GM18873 (cell line): ENCODE results near the gene PIGP.
"Not testable (repeated sequence)": the region's sequence is repeated elsewhere in the genome, so short reads cannot be mapped to it uniquely, and the experiment has no call there.

Experiments
- ATAC-seq: cut with Tn5 transposase; IDR thresholded peaks from one replicate; pipeline ENCODE4 v1.9.1; 2021; ENCODE audit warnings: mild to moderate bottlenecking, moderate library complexity, moderate number of reproducible peaks; ENCODE audit not compliant: unreplicated experiment, low FRiP score

Gene PIGP

GRCh38 chr21:37072988-37073416 is at the start of gene PIGP, which contains the start of gene TTC3:
Gene PIGP (minus strand): TSS chr21:37073071. CDS start chr21:37072515, 556 bp downstream.
Gene TTC3 (plus strand): TSS chr21:37073254. CDS start chr21:37087258, 14,004 bp downstream.
- ATAC-seq, result no peak

DNA sequence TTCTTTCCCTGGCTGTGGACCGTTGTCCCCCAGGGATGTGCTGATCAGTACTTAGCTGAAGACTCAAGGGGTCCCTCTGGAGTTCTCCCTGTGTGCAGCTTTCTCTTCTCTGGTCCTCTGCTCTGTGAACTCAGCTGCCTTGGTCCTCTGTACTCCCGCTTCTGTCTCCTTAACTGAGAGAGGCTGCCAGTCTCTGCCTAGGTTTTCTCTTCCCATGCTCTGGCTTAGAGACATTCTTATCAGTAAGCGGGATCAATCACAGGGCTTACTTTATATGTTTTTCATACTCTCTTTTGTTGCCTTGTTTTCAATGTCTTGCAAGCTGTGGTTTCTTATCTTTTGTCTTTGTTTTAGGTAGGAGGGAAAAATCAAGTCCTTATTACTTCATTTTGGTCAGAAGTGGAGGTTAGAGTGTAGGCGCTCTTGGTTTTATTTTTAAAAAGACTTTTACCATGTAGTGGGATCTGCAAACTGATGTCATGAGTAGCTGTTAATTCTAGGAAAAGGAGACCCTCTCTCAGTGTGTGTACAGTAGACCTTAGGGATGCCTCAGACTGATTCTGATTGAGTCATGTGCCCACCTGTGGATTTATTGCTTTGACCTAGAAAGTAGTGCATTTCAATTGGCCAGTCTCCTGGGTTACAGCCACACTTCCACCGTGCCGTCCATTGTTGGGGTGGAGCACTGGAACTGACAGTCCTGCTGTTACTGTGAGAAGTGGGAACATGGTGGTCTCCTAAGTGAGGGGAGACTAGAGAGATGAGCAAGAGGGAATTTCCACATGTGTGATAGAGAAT is 46.7 kb upstream of the PIGP start:
- no peak for ATAC-seq

DNA sequence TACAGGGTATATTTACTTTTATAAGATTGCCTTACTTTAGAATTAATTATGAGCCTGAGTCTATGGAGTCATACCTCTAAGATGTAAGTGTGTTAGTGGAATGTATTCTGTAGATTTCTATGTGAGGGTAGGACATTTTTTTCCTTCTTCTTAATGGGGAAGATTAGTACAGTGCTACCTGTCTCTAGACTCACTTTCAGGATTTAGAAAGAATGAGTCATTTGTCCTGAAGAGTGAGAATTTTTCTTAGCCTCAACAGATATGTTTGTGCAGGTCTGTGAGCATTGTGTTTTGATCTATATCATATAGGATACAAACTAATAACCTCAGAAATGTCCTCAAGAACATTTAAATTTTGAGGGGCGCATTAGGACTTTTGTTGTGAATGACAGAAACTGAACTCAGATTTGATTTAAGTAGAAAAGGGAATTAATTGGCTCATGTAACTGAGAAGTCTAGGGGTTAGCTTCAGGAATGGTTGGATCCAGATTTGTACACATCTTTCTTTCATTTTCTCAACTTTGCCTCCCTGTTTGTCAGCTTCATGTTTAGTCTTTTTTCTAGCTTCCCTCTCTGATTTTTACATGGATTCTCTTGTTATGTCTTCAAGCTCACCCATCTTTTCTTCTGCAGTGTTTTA is 45.4 kb upstream of the PIGP start:
- ATAC-seq, result no peak

DNA sequence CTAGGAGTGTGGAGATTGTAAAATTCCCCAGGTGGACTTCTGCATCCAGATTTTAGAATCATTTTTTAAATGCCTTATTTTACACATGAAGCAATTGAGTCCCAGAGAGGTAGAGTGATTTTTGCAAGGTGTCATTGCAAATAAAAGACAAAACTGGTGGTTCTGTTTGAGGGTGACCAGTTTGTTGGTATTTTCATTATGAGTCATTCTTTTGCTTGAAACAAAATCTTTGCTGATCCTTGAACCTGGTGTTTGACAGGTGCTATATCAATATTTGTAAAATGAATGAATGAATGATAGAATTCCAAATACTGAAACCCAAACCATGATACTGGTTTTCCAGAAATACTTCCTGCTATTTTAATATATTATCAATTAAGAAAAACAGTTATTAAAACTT is 44.3 kb upstream of the PIGP start:
- ATAC-seq, result no peak

GRCh38 chr21:37116459-37116858 is 43.6 kb upstream of the PIGP start:
- not testable (repeated sequence) for ATAC-seq

GRCh38 chr21:37114301-37114700 is 41.4 kb upstream of the PIGP start:
- ATAC-seq, result not testable (repeated sequence)

DNA sequence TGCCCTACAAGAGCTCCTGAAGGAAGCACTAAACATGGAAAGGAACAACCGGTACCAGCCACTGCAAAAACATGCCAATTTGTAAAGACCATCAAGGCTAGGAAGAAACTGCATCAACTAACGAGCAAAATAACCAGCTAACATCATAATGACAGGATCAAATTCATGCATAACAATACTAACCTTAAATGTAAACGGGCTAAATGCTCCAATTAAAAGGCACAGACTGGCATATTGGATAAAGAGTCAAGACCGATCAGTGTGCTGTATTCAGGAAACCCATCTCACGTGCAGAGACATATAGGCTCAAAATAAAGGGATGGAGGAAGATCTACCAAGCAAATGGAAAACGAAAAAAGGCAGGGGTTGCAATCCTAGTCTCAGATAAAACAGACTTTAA is 38.2 kb upstream of the PIGP start:
- not testable (repeated sequence) for ATAC-seq

DNA sequence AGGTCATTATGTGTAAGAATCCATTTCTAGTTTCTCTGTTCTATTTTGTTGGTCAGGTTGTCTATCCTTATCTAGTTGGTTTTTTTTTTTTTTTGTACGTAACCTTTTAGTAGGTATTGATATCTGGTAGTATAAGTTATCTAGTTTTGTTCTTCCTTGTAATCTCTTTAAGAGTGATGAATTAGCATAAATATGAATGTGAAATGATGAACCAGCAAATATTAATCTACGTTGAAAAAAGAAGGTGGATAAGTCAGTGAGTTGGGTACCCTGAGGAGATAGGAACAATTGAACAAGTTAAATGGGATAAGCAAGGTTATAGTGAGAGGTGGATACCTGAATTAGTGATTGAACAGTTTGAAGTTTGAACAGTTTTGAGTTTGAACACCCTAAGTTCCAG is 34.1 kb upstream of the PIGP start:
- no peak for ATAC-seq

GRCh38 chr21:37102746-37103145 is 29.9 kb upstream of the PIGP start:
- not testable (repeated sequence) for ATAC-seq

DNA sequence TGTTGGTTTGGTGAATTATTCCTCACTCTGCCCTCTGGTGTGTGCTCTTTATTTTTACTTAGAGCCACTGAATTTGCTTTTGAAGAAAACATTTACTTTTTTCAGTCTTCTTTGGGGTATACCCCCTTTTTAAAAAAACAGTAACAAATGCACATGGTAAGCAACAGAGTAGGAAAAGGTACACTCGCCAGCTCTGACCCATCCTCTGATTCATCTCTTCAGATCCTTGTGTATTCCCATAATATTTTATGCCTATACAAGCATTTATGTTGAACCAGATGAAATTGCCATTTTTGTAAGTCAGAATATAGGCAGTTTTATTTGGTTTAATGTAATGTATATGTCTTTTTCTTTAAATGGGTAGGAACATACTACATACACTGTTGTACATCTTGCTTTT is 28.5 kb upstream of the PIGP start:
- no peak for ATAC-seq

GRCh38 chr21:37100316-37100715 is 27.4 kb upstream of the PIGP start:
- no peak for ATAC-seq

DNA sequence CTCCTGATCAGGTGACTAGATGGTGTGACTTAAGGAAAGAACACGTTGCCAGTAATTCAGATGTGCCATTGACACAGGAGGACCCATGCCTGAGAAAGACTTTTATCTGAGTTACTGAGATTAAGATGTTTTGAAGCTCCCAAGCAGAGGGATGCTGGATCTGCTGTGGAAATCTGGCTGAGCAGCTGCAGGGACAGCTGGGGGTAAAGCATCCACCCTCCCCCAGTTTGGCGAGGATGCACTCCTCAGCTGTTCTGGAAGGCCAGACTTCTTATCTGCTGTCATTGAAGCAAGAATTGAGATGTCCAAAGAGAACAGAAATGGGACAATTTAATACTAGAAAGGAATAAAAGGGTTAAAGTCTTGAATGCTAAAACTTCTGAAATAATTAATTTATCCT is 25.9 kb upstream of the PIGP start:
- no peak for ATAC-seq

DNA sequence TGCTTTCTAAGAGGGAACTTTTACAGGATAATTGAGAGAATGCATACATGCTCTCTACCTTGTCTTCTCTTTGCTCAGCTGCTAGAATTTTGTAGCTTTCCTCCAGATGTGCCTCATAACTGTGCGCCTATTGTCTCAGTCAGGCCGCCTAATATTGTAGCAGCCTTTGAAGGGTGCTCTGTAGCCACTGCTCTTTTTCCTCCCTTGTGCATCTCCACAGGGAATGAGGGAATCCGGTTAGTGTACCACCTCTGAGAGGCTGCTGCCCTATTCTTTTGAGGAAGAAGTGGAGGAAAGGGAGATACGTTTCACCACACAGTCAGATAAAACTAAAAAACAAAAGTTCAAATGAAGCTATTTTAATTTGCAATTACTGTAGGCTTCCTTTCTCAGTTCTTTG is 22.9 kb upstream of the PIGP start:
- ATAC-seq, result no peak

GRCh38 chr21:37093977-37094376 is 21.1 kb upstream of the PIGP start:
- no peak for ATAC-seq

DNA sequence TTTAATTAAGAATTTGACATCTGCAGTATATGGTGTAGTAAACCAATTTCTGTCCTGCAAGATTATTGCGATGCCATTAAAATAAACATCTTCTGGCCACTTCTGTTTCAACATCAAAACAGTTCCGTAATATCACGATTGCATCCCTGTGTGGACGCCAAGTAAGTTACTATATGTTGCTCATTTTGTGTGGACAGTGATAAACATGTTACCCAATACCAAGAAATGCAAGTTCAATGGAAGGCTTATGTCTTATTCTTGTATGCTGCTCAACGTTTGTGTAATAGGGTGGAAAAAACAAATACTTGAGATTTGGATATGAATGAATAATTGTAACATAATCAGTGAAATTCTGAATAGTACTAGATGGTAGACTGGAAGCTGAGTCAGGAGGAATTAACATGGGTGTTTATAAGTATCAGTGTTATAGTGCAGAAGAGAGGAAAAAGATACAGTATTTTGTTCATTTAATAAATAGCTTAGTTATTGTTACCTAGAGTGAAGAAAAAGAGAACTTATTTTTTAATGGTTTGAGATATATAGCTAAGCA is 15.4 kb upstream of the PIGP start:
- no peak for ATAC-seq

GRCh38 chr21:37087188-37087587 is 14.3 kb upstream of the PIGP start:
- no peak for ATAC-seq

GRCh38 chr21:37085726-37086125 is 12.9 kb upstream of the PIGP start:
- ATAC-seq, result no peak

DNA sequence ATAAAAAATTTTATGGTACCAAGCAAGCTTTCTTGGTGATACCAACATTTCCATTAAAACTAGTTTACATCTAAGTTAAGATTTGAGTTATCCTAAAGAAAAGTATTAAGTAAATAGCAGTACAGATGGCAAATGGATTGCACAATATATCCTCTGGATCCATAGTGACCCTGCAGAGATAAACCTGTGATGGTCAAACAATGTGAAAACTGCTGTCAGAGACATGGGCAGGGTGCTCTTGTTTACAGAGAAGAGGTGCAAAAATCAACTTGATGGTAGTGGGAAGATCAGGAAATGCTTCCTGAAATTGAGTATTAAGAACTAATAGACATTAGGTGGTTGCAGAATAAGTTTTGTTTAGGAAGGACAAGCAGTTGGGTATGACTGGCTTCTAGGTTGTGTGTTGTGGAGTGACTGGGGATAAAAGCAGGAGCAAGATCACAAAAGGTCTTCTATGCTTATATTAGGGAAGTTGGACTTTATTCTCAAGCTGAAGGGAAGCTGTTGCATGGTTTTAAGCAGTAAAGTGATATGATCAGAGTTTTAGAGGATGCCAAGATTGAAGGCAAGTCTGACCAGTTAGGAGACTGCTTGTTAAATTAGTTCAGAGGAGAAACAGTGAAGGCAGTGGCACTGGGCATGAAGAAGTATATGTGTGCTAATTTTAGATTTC is 10.1 kb upstream of the PIGP start:
- ATAC-seq, result no peak

DNA sequence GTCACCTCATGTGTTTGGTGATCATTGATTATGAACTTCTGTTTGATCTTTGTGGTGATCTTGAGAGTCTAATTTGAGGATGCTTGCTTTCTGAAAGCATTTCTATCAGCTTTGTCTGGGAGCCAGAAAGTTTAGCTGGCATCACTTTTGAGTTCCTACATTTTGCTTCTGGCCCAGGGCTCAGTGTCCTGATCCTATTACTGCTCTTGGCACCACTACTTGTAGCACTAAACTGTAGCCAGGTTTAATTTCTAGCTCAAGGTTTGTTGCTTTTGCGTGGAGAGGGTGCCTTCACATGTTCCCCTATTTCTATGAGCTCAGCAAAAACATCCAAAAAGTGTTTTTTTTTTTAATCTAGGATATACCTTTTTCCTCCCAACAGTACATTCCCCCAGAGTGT is 9.5 kb upstream of the PIGP start:
- ATAC-seq, result no peak

DNA sequence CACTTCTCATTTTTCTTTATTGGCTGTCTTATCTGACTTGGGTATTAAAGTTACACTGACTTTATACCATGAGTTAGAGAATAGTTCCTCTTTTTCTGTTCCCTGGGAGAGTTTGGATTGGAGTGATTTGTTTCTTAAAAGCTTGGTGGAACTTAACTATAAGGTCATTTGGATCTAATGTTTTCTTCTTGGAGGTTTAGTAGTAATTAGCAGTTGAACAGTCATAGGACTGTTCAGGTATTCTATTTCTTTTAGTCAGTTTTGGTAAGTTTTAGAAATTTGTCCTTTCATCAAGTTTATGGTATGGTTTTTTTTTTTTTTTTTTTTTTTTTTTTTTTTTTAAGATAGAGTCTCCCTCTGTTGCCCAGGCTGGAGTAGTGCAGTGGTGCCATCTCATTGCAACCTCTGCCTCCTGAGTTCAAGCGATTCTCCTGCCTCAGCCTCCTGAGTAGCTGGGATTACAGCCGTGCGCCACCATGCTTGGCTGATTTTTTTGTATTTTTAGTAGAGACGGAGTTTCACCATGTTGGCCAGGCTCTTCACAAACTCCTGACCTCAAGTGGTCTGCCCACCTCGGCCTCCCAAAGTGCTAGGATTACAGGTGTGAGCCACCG is 6.4 kb upstream of the PIGP start:
- ATAC-seq, result no peak

DNA sequence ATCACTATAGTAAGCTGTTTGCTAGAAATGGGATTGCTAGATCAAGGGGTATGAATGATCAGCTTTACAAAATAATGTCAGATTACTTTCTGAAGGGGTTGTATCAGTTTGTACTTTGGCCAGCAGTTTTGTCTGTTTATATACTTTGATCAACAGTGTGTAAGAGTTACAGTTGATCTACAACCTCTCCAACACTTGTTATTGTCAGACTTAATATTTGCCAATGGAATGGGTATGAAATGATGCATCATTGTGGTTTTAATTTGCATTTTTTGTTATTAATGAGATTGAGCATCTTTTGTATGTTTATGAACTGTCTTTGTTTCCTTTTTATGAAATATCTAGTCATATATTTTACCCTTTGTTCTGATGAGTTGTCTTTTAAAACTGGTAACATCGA is 4.5 kb upstream of the PIGP start:
- ATAC-seq, result no peak
